HG02973 (cell line): Measurements from ENCODE around the gene GJB3.
A peak's percentile ranks its signal among the peaks of the same experiment; 100 is the strongest.
"Not testable (repeated sequence)": the region's sequence is repeated elsewhere in the genome, so short reads cannot be mapped to it uniquely, and the experiment has no call there.

Experiments
- ATAC-seq: cut with Tn5 transposase; IDR thresholded peaks from one replicate; pipeline ENCODE4 v1.9.1; 2021; ENCODE audit warnings: moderate library complexity; ENCODE audit not compliant: unreplicated experiment

The GJB3 gene

GRCh38 chr1:34781071-34781843 is at the start of gene GJB3:
Gene GJB3 (plus strand): TSS chr1:34781214. CDS start chr1:34784763, 3,549 bp downstream.
- ATAC-seq = no peak

GRCh38 chr1:34732831-34733230 is 48.2 kb upstream of the GJB3 start:
- not testable (repeated sequence) for ATAC-seq

- ATAC-seq = no peak
Observed at GRCh38 chr1:34736692-34737091, 44.3 kb upstream of the GJB3 start.

- ATAC-seq = not testable (repeated sequence)
Observed at GRCh38 chr1:34737236-34737635, 43.8 kb upstream of the GJB3 start.

GRCh38 chr1:34739613-34740012 is 41.4 kb upstream of the GJB3 start:
- ATAC-seq = no peak

GRCh38 chr1:34740161-34740868 is 40.7 kb upstream of the GJB3 start:
- no peak for ATAC-seq

- ATAC-seq = peak; percentile 71
Observed at GRCh38 chr1:34742667-34743270, 38.2 kb upstream of the GJB3 start.

GRCh38 chr1:34743775-34744174 is 37.2 kb upstream of the GJB3 start:
- ATAC-seq = no peak

- ATAC-seq = no peak
Observed at GRCh38 chr1:34744851-34745250, 36.2 kb upstream of the GJB3 start.

- no peak for ATAC-seq
Observed at GRCh38 chr1:34745666-34746065, 35.3 kb upstream of the GJB3 start.

- ATAC-seq = no peak
Observed at GRCh38 chr1:34746101-34746500, 34.9 kb upstream of the GJB3 start.

GRCh38 chr1:34746785-34747637 is 34.0 kb upstream of the GJB3 start:
- ATAC-seq = no peak

GRCh38 chr1:34747638-34747941 is 33.4 kb upstream of the GJB3 start:
- ATAC-seq = no peak

- ATAC-seq = no peak
Observed at GRCh38 chr1:34749992-34750391, 31.0 kb upstream of the GJB3 start.

GRCh38 chr1:34750610-34751009 is 30.4 kb upstream of the GJB3 start:
- no peak for ATAC-seq

- ATAC-seq = no peak
Observed at GRCh38 chr1:34753163-34753562, 27.9 kb upstream of the GJB3 start.

- no peak for ATAC-seq
Observed at GRCh38 chr1:34754964-34755637, 25.9 kb upstream of the GJB3 start, which contains the start of gene GJB5. Gene GJB5 (plus strand): TSS chr1:34755047. CDS start chr1:34757331, 2,284 bp downstream.

GRCh38 chr1:34755961-34756360 is 25.1 kb upstream of the GJB3 start:
- ATAC-seq = no peak

- no peak for ATAC-seq
Observed at GRCh38 chr1:34757386-34757785, 23.6 kb upstream of the GJB3 start.

- no peak for ATAC-seq
Observed at GRCh38 chr1:34758751-34759150, 22.3 kb upstream of the GJB3 start.
